ENCODE measurements around the gene DNAL1. TPM values are rescaled to one million over a fixed set of nuclear protein-coding genes. Genes with fewer than 3 reads are reported as not detected.

Gene DNAL1
- total and polyA plus RNA-seq, 7 experiments from 2014 or later, result 3.6 to 8.4 (median 5.3) TPM

GRCh38 chr14:73686901-73687300 lies 42.1 kb downstream of the DNAL1 start:
- Histone ChIP-seq H3K27me3 (ENCODE audit: control insufficient read depth in 2 of 2, insufficient read depth in 2 of 2, low read length in 2 of 2) (no peaks in the 10 kb centered on the region), H3K27ac (ENCODE audit: low read depth, low read length) (no peak overlapping the region), H3K4me1 (ENCODE audit: control insufficient read depth in 2 of 2, insufficient read depth in 2 of 2, low read length in 2 of 2) (no peaks in the 10 kb centered on the region), H3K36me3 (ENCODE audit: control insufficient read depth in 2 of 3, insufficient read depth in 3 of 3, low read length in 3 of 3) (no peaks in the 10 kb centered on the region), H3K9me3 (ENCODE audit: control insufficient read depth in 2 of 3, low read length in 3 of 3) (no peaks in the 10 kb centered on the region), H3K4me3 (ENCODE audit: low read length) (no peak overlapping the region)
- Mint-ChIP-seq H3K9me3 (no peaks in the 10 kb centered on the region), H3K27me3 (no peaks in the 10 kb centered on the region), H3K4me3 (no peak overlapping the region), H3K36me3 (peaks cover 0 to 15% (median 0%) of the 10 kb centered on the region in 5 donors), H3K4me1 (peaks cover 0 to 3% (median 0%) of the 10 kb centered on the region in 7 donors), H3K27ac (no peak overlapping the region)
- no peak for ATAC-seq
- DNase-seq, result no peak
- POLR2A ChIA-PET, result interaction anchor here (0.7 kb wide), 1 partner anchor 1084 kb away, joined by 3 read pairs; no protein-coding TSS in a partner anchor
- CTCF ChIA-PET, result interaction anchor here (0.7 kb wide), 1 partner anchor 959 kb away, joined by 3 read pairs; no protein-coding TSS in a partner anchor
- intact Hi-C loops (cut with micrococcal nuclease), result no loop called here

DNA sequence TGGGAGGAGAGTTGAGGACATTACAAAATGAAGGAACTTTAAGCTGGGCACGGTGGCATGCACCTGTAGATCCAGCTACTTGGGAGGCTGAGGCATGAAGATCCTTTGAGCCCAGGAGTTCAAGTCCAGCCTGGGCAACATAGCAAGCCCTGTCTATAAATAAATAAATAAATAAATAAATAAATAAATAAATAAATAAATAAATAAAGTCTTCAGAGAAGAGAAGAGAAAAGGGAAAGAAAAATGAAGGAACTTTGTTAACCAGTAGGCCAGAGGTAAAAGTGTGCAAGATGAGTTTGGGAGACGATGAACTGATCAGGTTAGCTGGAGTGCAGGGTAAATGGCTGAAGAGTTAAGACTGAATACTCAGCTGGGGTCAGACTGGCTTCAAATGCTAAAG lies 49.3 kb downstream of the DNAL1 start:
- no peaks in the 10 kb centered on the region for H3K27me3 Mint-ChIP-seq
- H3K36me3 Mint-ChIP-seq, result peaks cover 4 to 18% (median 13%) of the 10 kb centered on the region in 5 donors
- ChIA-PET POLR2A (no interaction called here), CTCF (no interaction called here)
- peaks cover 0 to 18% (median 0%) of the 10 kb centered on the region in 7 donors for H3K4me1 Mint-ChIP-seq
- no peak for DNase-seq
- no peaks in the 10 kb centered on the region for H3K4me1 ChIP-seq (ENCODE audit: control insufficient read depth in 2 of 2, insufficient read depth in 2 of 2, low read length in 2 of 2)
- no peak overlapping the region for H3K4me3 ChIP-seq (ENCODE audit: low read length)
- ATAC-seq, result no peak
- H3K36me3 ChIP-seq (ENCODE audit: control insufficient read depth in 2 of 3, insufficient read depth in 3 of 3, low read length in 3 of 3), result no peaks in the 10 kb centered on the region
- H3K9me3 ChIP-seq (ENCODE audit: control insufficient read depth in 2 of 3, low read length in 3 of 3), result no peaks in the 10 kb centered on the region
- H3K9me3 Mint-ChIP-seq, result no peaks in the 10 kb centered on the region
- no peaks in the 10 kb centered on the region for H3K27me3 ChIP-seq (ENCODE audit: control insufficient read depth in 2 of 2, insufficient read depth in 2 of 2, low read length in 2 of 2)
- H3K27ac Mint-ChIP-seq, result peak overlapping the region in 1 of 9 donors; percentile 57
- H3K27ac ChIP-seq (ENCODE audit: low read depth, low read length), result no peak overlapping the region
- H3K4me3 Mint-ChIP-seq, result no peak overlapping the region
- intact Hi-C loops (cut with micrococcal nuclease), result no loop called here

DNA sequence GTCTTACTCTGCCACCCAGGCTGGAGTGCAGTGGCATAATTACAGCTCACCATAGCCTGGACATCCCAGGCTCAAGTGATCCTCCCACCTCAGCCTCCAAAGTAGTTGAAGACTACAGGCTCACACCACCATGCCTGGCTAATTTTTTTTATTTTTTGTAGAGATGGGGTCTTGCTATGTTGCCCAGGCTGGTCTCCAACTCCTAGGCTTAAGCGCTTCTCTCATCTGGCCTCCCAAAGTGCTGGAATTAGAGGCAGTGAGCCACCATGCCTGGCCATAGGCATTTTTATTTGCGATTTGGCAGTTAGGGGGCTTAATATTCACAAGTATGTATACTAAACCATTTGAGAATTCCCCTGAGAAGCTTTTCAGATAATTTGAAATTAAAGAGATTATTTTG lies 50.3 kb downstream of the DNAL1 start:
- no peaks in the 10 kb centered on the region for H3K9me3 ChIP-seq (ENCODE audit: control insufficient read depth in 2 of 3, low read length in 3 of 3)
- H3K4me1 ChIP-seq (ENCODE audit: control insufficient read depth in 2 of 2, insufficient read depth in 2 of 2, low read length in 2 of 2), result no peaks in the 10 kb centered on the region
- Mint-ChIP-seq H3K4me3 (no peak overlapping the region), H3K27me3 (no peaks in the 10 kb centered on the region), H3K36me3 (peaks cover 4 to 18% (median 13%) of the 10 kb centered on the region in 5 donors), H3K9me3 (no peaks in the 10 kb centered on the region), H3K4me1 (peaks cover 0 to 18% (median 0%) of the 10 kb centered on the region in 7 donors), H3K27ac (no peak overlapping the region)
- no peaks in the 10 kb centered on the region for H3K27me3 ChIP-seq (ENCODE audit: control insufficient read depth in 2 of 2, insufficient read depth in 2 of 2, low read length in 2 of 2)
- CTCF ChIA-PET, result no interaction called here
- intact Hi-C loops (cut with micrococcal nuclease), result no loop called here
- no peak overlapping the region for H3K27ac ChIP-seq (ENCODE audit: low read depth, low read length)
- no peak for DNase-seq
- H3K4me3 ChIP-seq (ENCODE audit: low read length), result no peak overlapping the region
- POLR2A ChIA-PET, result interaction anchor here (1.0 kb wide), 1 partner anchor 16 kb away, joined by 3 read pairs; no protein-coding TSS in a partner anchor
- H3K36me3 ChIP-seq (ENCODE audit: control insufficient read depth in 2 of 3, insufficient read depth in 3 of 3, low read length in 3 of 3), result no peaks in the 10 kb centered on the region
- ATAC-seq, result no peak

DNA sequence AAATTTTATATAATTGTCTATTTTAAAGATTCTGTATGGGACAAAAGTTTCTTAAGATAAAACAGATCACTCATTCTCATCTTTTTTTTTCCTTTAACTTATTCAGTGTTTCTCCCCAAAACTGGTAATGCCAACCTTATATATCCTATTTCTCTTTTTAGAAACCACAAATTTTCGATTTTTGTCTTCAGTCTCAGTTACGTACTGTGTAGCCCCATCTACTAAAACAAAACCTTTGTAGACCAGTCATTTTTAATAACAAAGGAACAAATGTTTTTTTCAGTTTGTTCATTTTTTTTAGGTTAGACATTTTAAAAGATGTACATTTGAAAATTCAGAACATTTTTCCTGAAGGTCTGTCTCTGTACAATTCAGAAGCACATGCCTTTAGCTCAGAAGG lies 51.2 kb downstream of the DNAL1 start:
- Histone ChIP-seq H3K4me3 (ENCODE audit: low read length) (no peak overlapping the region), H3K4me1 (ENCODE audit: control insufficient read depth in 2 of 2, insufficient read depth in 2 of 2, low read length in 2 of 2) (no peaks in the 10 kb centered on the region), H3K27ac (ENCODE audit: low read depth, low read length) (no peak overlapping the region), H3K36me3 (ENCODE audit: control insufficient read depth in 2 of 3, insufficient read depth in 3 of 3, low read length in 3 of 3) (no peaks in the 10 kb centered on the region), H3K27me3 (ENCODE audit: control insufficient read depth in 2 of 2, insufficient read depth in 2 of 2, low read length in 2 of 2) (no peaks in the 10 kb centered on the region), H3K9me3 (ENCODE audit: control insufficient read depth in 2 of 3, low read length in 3 of 3) (no peaks in the 10 kb centered on the region)
- peak overlapping the region in 1 of 9 donors; percentile 24 for H3K27ac Mint-ChIP-seq
- H3K4me1 Mint-ChIP-seq, result peaks cover 0 to 25% (median 0%) of the 10 kb centered on the region in 7 donors
- H3K4me3 Mint-ChIP-seq, result no peak overlapping the region
- H3K36me3 Mint-ChIP-seq, result peaks cover 4 to 18% (median 13%) of the 10 kb centered on the region in 5 donors
- intact Hi-C loops (cut with micrococcal nuclease), result no loop called here
- no peaks in the 10 kb centered on the region for H3K9me3 Mint-ChIP-seq
- DNase-seq (no peak), ATAC-seq (no peak)
- H3K27me3 Mint-ChIP-seq, result no peaks in the 10 kb centered on the region
- CTCF ChIA-PET, result no interaction called here
- POLR2A ChIA-PET, result no interaction called here

DNA sequence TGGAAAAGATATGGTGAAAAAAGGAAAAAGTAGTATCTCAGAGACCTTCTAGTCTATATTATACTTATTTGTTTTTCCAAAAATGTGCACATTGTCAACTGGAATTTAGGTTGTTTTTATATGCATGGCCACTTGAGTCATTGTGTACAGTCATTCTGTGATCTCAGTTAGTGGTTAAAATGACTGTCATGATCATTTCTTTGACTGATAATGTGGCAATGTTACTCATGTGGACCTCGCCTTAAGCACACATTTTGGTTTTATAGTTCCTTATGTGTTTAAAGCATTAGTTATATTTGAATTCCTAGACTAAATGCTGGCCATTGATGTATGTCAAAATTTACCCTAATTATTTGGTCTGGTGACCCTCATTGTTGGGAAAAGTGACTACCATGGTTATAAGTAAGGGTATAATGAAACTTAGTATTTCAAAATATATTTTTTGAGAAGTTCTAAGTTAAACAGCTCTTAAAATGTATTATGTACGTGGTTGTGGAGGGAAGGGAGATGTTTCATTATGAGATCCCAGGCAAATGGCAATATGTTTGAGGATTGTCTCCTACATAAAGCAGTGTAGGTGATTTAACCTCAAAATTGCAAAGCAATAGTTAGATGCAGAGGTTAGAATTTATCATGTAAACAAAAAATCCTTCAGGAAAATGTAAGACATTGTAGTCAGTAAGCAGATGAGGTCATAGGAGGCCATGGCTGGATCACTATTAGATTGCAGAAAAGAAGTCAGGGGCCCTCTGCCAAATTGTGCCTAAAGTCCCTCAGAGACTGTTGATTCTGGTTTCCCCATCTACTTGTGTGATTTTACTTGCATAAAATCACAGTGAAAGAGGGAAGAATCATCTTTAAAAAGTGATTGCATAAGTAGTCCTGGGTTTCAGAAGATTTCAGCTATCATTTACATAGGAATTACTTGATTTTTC lies 51.9 kb downstream of the DNAL1 start:
- CTCF ChIA-PET, result no interaction called here
- peaks cover 0 to 28% (median 0%) of the 10 kb centered on the region in 7 donors for H3K4me1 Mint-ChIP-seq
- H3K4me1 ChIP-seq (ENCODE audit: control insufficient read depth in 2 of 2, insufficient read depth in 2 of 2, low read length in 2 of 2), result no peaks in the 10 kb centered on the region
- peak overlapping the region in 1 of 10 donors; percentile 35 for H3K4me3 Mint-ChIP-seq
- no peak overlapping the region for H3K27ac ChIP-seq (ENCODE audit: low read depth, low read length)
- DNase-seq (no peak), ATAC-seq (no peak)
- peaks cover 4 to 18% (median 13%) of the 10 kb centered on the region in 5 donors for H3K36me3 Mint-ChIP-seq
- H3K27me3 Mint-ChIP-seq, result no peaks in the 10 kb centered on the region
- no peaks in the 10 kb centered on the region for H3K9me3 Mint-ChIP-seq
- intact Hi-C loops (cut with micrococcal nuclease), result no loop called here
- no peak overlapping the region for H3K4me3 ChIP-seq (ENCODE audit: low read length)
- no peaks in the 10 kb centered on the region for H3K9me3 ChIP-seq (ENCODE audit: control insufficient read depth in 2 of 3, low read length in 3 of 3)
- no peaks in the 10 kb centered on the region for H3K27me3 ChIP-seq (ENCODE audit: control insufficient read depth in 2 of 2, insufficient read depth in 2 of 2, low read length in 2 of 2)
- POLR2A ChIA-PET, result no interaction called here
- H3K36me3 ChIP-seq (ENCODE audit: control insufficient read depth in 2 of 3, insufficient read depth in 3 of 3, low read length in 3 of 3), result no peaks in the 10 kb centered on the region
- H3K27ac Mint-ChIP-seq, result peak overlapping the region in 1 of 9 donors; percentile 40

DNA sequence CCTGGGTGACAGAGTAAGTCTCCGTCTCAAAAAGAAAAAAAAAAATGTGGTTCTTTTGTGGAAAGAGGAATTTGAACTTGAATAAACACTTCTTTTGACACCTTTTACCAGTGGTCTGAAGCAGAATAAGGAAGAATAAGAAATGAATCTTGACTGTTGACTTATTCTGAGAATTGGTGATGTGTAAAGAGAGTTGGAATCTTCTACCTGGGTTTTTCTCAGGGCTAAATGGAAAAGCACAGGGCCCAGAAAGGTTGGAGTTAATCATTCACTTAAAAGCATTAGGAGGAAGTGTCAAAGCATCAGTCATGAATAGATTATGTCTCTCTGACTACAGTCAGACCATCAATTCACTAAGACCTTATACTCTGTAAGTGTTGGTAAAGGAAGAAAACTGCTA lies 55.5 kb downstream of the DNAL1 start:
- Histone ChIP-seq H3K9me3 (ENCODE audit: control insufficient read depth in 2 of 3, low read length in 3 of 3) (no peaks in the 10 kb centered on the region), H3K4me3 (ENCODE audit: low read length) (no peak overlapping the region), H3K36me3 (ENCODE audit: control insufficient read depth in 2 of 3, insufficient read depth in 3 of 3, low read length in 3 of 3) (no peaks in the 10 kb centered on the region), H3K27me3 (ENCODE audit: control insufficient read depth in 2 of 2, insufficient read depth in 2 of 2, low read length in 2 of 2) (no peaks in the 10 kb centered on the region), H3K4me1 (ENCODE audit: control insufficient read depth in 2 of 2, insufficient read depth in 2 of 2, low read length in 2 of 2) (no peaks in the 10 kb centered on the region), H3K27ac (ENCODE audit: low read depth, low read length) (no peak overlapping the region)
- POLR2A ChIA-PET, result no interaction called here
- Mint-ChIP-seq H3K27me3 (no peaks in the 10 kb centered on the region), H3K27ac (no peak overlapping the region), H3K4me1 (peaks cover 0 to 28% (median 0%) of the 10 kb centered on the region in 7 donors), H3K9me3 (no peaks in the 10 kb centered on the region), H3K36me3 (peaks cover 0 to 11% (median 7%) of the 10 kb centered on the region in 5 donors), H3K4me3 (no peak overlapping the region)
- intact Hi-C loops (cut with micrococcal nuclease), result no loop called here
- CTCF ChIA-PET, result interaction anchor here (0.6 kb wide), 1 partner anchor 29 kb away, joined by 4 read pairs; no protein-coding TSS in a partner anchor
- ATAC-seq (no peak), DNase-seq (no peak)

Measured in naive thymus-derived CD4-positive, alpha-beta T cell (primary cell).